PC-3 (cell line): Measurements from ENCODE around the gene AKAP6. TPM values are rescaled to one million over a fixed set of nuclear protein-coding genes. Genes with fewer than 3 reads are reported as not detected.

Experiments used
- ATAC-seq: fragments of 200-7000 bp; cut with Tn5 transposase; 2 replicates; pipeline ENCODE4 v1.9.1; 2020; ENCODE audit warnings: mild to moderate bottlenecking, moderate library complexity
- BruUV-seq: library from RNA; stranded (reverse); fragments of 400-500 nt; replicated peaks from 2 replicates; lab custom pipeline; 2021; lab: Mats Ljungman, UMichigan
- CTCF ChIA-PET: fragments of 300-600 bp; sonication (Branson Sonifier 250); formaldehyde crosslinking; loops from one replicate; lab custom pipeline; 2022; ENCODE audit warnings: antibody characterized with exemption; lab: Charles Lee
- POLR2A ChIA-PET: fragments of 300-600 bp; sonication (Branson Sonifier 250); formaldehyde crosslinking; loops from one replicate; lab custom pipeline; 2022; ENCODE audit warnings: antibody characterized with exemption; ENCODE audit not compliant: unreplicated experiment; lab: Charles Lee
- DNase-seq: peaks from one replicate; pipeline ENCODE4 v3.0.0-alpha.2; 2015
- H2AFZ ChIP-seq: fragments of 300-600 bp; sonication (generic); 2 replicates; pipeline ENCODE4 v1.6.0; 2016; ENCODE audit warnings: antibody characterized with exemption, low read length
- H3F3A ChIP-seq: fragments of 300-600 bp; sonication (generic); one replicate; pipeline ENCODE4 v1.6.0; 2017; ENCODE audit warnings: antibody characterized with exemption, low read length, control low read depth, mild to moderate bottlenecking; ENCODE audit not compliant: unreplicated experiment
- H3K27ac ChIP-seq: fragments of 300-600 bp; sonication (generic); 2 replicates; pipeline ENCODE4 v1.5.1; 2016; ENCODE audit warnings: mild to moderate bottlenecking, low read length
- H3K27me3 ChIP-seq: fragments of 300-600 bp; sonication (generic); 2 replicates; pipeline ENCODE4 v1.6.1; 2016; ENCODE audit warnings: low read length, mixed read lengths
- H3K36me3 ChIP-seq: fragments of 300-600 bp; sonication (generic); 2 replicates; pipeline ENCODE4 v1.6.1; 2016; ENCODE audit warnings: low read depth, mixed run types, low read length, mixed read lengths
- H3K4me1 ChIP-seq: fragments of 300-600 bp; sonication (generic); 2 replicates; pipeline ENCODE4 v1.5.1; 2016; ENCODE audit warnings: low read length; ENCODE audit not compliant: insufficient read depth
- H3K4me2 ChIP-seq: fragments of 300-600 bp; sonication (generic); 2 replicates; pipeline ENCODE4 v1.6.0; 2016; ENCODE audit warnings: low read length
- H3K4me3 ChIP-seq: fragments of 300-600 bp; sonication (generic); 2 replicates; pipeline ENCODE4 v1.5.1; 2016; ENCODE audit warnings: mild to moderate bottlenecking, low read length, mixed read lengths
- H3K79me2 ChIP-seq: fragments of 300-600 bp; sonication (generic); 2 replicates; pipeline ENCODE4 v1.6.1; 2017; ENCODE audit warnings: low read length, mixed read lengths
- H3K9ac ChIP-seq: fragments of 300-600 bp; sonication (generic); 2 replicates; pipeline ENCODE4 v1.6.0; 2016; ENCODE audit warnings: mild to moderate bottlenecking, low read length
- H3K9me2 ChIP-seq: fragments of 300-600 bp; sonication (generic); replicated peaks from 2 replicates; pipeline ENCODE4 v1.6.1; 2016; ENCODE audit warnings: mixed run types, low read length, mixed read lengths
- H3K9me3 ChIP-seq: fragments of 300-600 bp; sonication (generic); 2 replicates; pipeline ENCODE4 v1.6.1; 2016; ENCODE audit warnings: low read length, mixed read lengths
- H4K20me1 ChIP-seq: fragments of 300-600 bp; sonication (generic); 2 replicates; pipeline ENCODE4 v1.6.1; 2016; ENCODE audit warnings: low read length, mixed read lengths
- CTCF ChIP-seq: fragments of 300-600 bp; sonication (generic); conservative IDR thresholded peaks from 2 replicates; pipeline ENCODE4 v1.5.1; 2017; ENCODE audit warnings: antibody characterized with exemption, low read depth, mild to moderate bottlenecking, low read length
- EZH2 ChIP-seq: fragments of 300-600 bp; sonication (generic); IDR thresholded peaks from one replicate; pipeline ENCODE4 v1.6.1; 2017; ENCODE audit warnings: antibody characterized with exemption, mild to moderate bottlenecking, low read length; ENCODE audit not compliant: unreplicated experiment
- EZH2phosphoT487 ChIP-seq: fragments of 300-600 bp; sonication (generic); IDR thresholded peaks from 2 replicates; pipeline ENCODE4 v1.6.1; 2018; ENCODE audit warnings: mild to moderate bottlenecking, antibody characterized with exemption, low read length, borderline replicate concordance
- intact Hi-C: fragments of 100-400 bp; cut with micrococcal nuclease; formaldehyde crosslinking; loops from 2 replicates; pipeline ENCODE4 v1.9.0; 2023
- total RNA-seq: library from RNA; depleted of rRNA; stranded (reverse); fragments of >200 nt; gene quantifications from 2 replicates; pipeline ENCODE4 v1.2.3, GENCODE V29; 2014

AKAP6 gene
- total RNA-seq, 1 experiment from 2014 or later, result 1.5 TPM

- ChIA-PET CTCF (no interaction called here), POLR2A (no interaction called here)
- Histone ChIP-seq H2AFZ (no peak overlapping the region), H3K4me1 (no peaks in the 10 kb centered on the region), H3K79me2 (no peaks in the 10 kb centered on the region), H4K20me1 (no peaks in the 10 kb centered on the region), H3F3A (no peaks in the 10 kb centered on the region), H3K27ac (no peak overlapping the region), H3K9ac (no peak overlapping the region), H3K9me2 (no peaks in the 10 kb centered on the region), H3K4me2 (no peak overlapping the region), H3K4me3 (no peak overlapping the region), H3K27me3 (no peaks in the 10 kb centered on the region), H3K9me3 (no peaks in the 10 kb centered on the region), H3K36me3 (no peaks in the 10 kb centered on the region)
- ATAC-seq (no peak), DNase-seq (no peak)
- intact Hi-C loops, result no loop called here
- no TSS peak for BruUV-seq
- TF ChIP-seq CTCF, result no peak
- no peak for TF ChIP-seq EZH2
Measured at GRCh38 chr14:32728976-32729375, 399.9 kb downstream of the AKAP6 start.

- ATAC-seq (no peak), DNase-seq (no peak)
- Histone ChIP-seq H3K9ac (no peak overlapping the region), H4K20me1 (no peaks in the 10 kb centered on the region), H3K27ac (no peak overlapping the region), H3K79me2 (no peaks in the 10 kb centered on the region), H3K9me3 (no peaks in the 10 kb centered on the region), H2AFZ (no peak overlapping the region), H3K27me3 (no peaks in the 10 kb centered on the region), H3K4me2 (no peak overlapping the region), H3K4me3 (no peak overlapping the region), H3K9me2 (no peaks in the 10 kb centered on the region), H3K36me3 (no peaks in the 10 kb centered on the region), H3F3A (no peaks in the 10 kb centered on the region), H3K4me1 (no peaks in the 10 kb centered on the region)
- CTCF ChIA-PET, result no interaction called here
- BruUV-seq, result no TSS peak
- POLR2A ChIA-PET, result no interaction called here
- intact Hi-C loops, result no loop called here
- TF ChIP-seq EZH2, result no peak
- TF ChIP-seq CTCF, result no peak
- no peak for TF ChIP-seq EZH2phosphoT487
Measured at GRCh38 chr14:32731249-32731648, 402.2 kb downstream of the AKAP6 start.

GRCh38 chr14:32733015-32733414 is 403.9 kb downstream of the AKAP6 start:
- Histone ChIP-seq H3K4me3 (no peak overlapping the region), H3K9me2 (no peaks in the 10 kb centered on the region), H3K27ac (no peak overlapping the region), H2AFZ (no peak overlapping the region), H3K4me1 (no peaks in the 10 kb centered on the region), H3K9me3 (no peaks in the 10 kb centered on the region), H3K4me2 (no peak overlapping the region), H3F3A (no peaks in the 10 kb centered on the region), H3K9ac (no peak overlapping the region), H3K36me3 (no peaks in the 10 kb centered on the region), H3K79me2 (no peaks in the 10 kb centered on the region), H3K27me3 (no peaks in the 10 kb centered on the region), H4K20me1 (no peaks in the 10 kb centered on the region)
- ChIA-PET POLR2A (interaction anchor here (0.6 kb wide), 2 partner anchors 529 to 642 kb away, joined by 4 to 8 read pairs; no protein-coding TSS in a partner anchor), CTCF (no interaction called here)
- intact Hi-C loops, result no loop called here
- DNase-seq (no peak), ATAC-seq (no peak)
- no peak for TF ChIP-seq EZH2
- no peak for TF ChIP-seq CTCF
- TF ChIP-seq EZH2phosphoT487, result no peak
- BruUV-seq, result no TSS peak
